NCI-H2196 treated with DMSO at 0.1 percent for 48 hours (cell line): ENCODE data around the gene TMEM260.
"Not testable (repeated sequence)": the region's sequence is repeated elsewhere in the genome, so short reads cannot be mapped to it uniquely, and the experiment has no call there.

Experiments used
- DNase-seq: peaks from one replicate; lab custom pipeline; 2025; ENCODE audit not compliant: unreplicated experiment; lab: John Stamatoyannopoulos, UW

Gene TMEM260

GRCh38 chr14:56666716-56667115 is 87.1 kb downstream of the TMEM260 start:
- no peak for DNase-seq

- DNase-seq, result not testable (repeated sequence)
These were observed 87.7 kb downstream of the TMEM260 start for GRCh38 chr14:56667290-56667689.

- no peak for DNase-seq
These were observed 96.4 kb downstream of the TMEM260 start for GRCh38 chr14:56676042-56676441.

GRCh38 chr14:56678838-56679237 is 99.2 kb downstream of the TMEM260 start:
- no peak for DNase-seq

- DNase-seq, result peak; percentile 31
These were observed 106.8 kb downstream of the TMEM260 start for GRCh38 chr14:56686416-56686815.

- DNase-seq, result no peak
These were observed 107.5 kb downstream of the TMEM260 start for GRCh38 chr14:56687123-56687522.

- no peak for DNase-seq
These were observed 115.0 kb downstream of the TMEM260 start for GRCh38 chr14:56694609-56695008.

GRCh38 chr14:56695216-56695615 is 115.6 kb downstream of the TMEM260 start:
- DNase-seq, result not testable (repeated sequence)
